OCI-LY1 (cell line): Measurements from ENCODE around the gene TMIE.

Experiments used
- EZH2 ChIP-seq: fragments of 200-600 bp; sonication (generic), shearing (Covaris generic); IDR thresholded peaks from 2 replicates; pipeline ENCODE4 v1.8.0; 2017; ENCODE audit warnings: borderline replicate concordance, mixed run types, mild to moderate bottlenecking, antibody characterized with exemption, low read length, moderate library complexity, mixed read lengths
- TF ChIP-seq, protein P1 (sequence below): fragments of 200-600 bp; sonication (generic), shearing (Covaris generic); IDR thresholded peaks from 2 replicates; pipeline ENCODE4 v1.5.1; 2017; ENCODE audit warnings: mild to moderate bottlenecking, antibody characterized with exemption, low read length, moderate library complexity, mixed read lengths

GRCh38 chr3:46716461-46717441 is 15.6 kb downstream of the TMIE start:
- no peak for TF ChIP-seq EZH2
- TF ChIP-seq, protein P1, sequence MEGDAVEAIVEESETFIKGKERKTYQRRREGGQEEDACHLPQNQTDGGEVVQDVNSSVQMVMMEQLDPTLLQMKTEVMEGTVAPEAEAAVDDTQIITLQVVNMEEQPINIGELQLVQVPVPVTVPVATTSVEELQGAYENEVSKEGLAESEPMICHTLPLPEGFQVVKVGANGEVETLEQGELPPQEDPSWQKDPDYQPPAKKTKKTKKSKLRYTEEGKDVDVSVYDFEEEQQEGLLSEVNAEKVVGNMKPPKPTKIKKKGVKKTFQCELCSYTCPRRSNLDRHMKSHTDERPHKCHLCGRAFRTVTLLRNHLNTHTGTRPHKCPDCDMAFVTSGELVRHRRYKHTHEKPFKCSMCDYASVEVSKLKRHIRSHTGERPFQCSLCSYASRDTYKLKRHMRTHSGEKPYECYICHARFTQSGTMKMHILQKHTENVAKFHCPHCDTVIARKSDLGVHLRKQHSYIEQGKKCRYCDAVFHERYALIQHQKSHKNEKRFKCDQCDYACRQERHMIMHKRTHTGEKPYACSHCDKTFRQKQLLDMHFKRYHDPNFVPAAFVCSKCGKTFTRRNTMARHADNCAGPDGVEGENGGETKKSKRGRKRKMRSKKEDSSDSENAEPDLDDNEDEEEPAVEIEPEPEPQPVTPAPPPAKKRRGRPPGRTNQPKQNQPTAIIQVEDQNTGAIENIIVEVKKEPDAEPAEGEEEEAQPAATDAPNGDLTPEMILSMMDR: no peak
